ENCODE measurements around the gene SUGCT.

SUGCT gene

DNA sequence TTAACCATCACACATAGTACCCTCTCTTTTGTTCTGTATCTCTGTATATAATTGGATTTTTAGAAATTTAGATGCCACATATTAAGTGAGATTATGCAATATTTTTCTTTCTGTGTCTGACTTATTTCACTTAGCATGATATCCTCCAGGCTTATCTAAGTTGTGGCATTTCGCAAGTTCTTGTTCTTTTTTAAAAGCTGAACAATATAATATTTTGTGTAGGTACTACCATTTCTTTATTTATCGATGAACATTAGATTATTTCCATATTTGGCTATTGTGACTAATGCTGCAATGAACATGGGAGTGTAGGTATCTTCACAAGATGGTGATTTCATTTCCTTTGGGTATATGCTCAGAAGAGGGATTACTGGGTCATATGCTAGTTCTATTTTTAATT lies 295.0 kb downstream of the SUGCT start:
- Histone ChIP-seq H3K27ac (no peak overlapping the region), H3K9ac (ENCODE audit: insufficient read length) (no peak overlapping the region), H3K9me3 (ENCODE audit: low read depth, low read length) (no peaks in the 10 kb centered on the region), H3K36me3 (ENCODE audit: insufficient read depth, low read length) (no peaks in the 10 kb centered on the region), H3K4me3 (no peak overlapping the region)
- no peak for DNase-seq (ENCODE audit: low read depth, low spot score)
- TF ChIP-seq POLR2AphosphoS5 (IDR thresholded peaks at IDR 0.05; ENCODE audit: borderline replicate concordance, low read depth, low read length) (no peak), FOXP2 (optimal IDR thresholded peaks at IDR 0.05; ENCODE audit: control extremely low read depth, extremely low read length, insufficient read depth) (no peak), EZH2 (IDR thresholded peaks at IDR 0.05) (no peak)

DNA sequence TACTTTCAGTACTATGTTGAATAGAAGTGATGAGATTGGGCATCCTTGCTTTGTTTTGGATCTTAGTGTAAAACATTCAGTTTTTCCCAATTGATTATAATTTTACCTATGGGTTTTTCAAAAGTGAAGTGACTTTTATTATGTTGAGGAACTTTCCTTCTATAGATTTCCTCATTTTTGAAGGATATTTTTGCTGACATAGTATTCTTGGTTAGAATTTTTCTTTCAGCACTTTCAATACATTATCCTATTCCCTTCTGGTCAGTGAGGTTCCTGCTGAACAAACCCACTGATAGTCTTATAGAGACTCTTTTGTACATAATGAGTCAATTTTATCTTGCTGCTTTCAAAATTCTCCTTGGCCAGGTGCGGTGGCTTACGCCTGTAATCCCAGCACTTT lies 297.2 kb downstream of the SUGCT start:
- no peak for DNase-seq (ENCODE audit: low read depth, low spot score)
- Histone ChIP-seq H3K9ac (ENCODE audit: insufficient read length) (no peak overlapping the region), H3K4me3 (no peak overlapping the region), H3K27ac (no peak overlapping the region), H3K9me3 (ENCODE audit: low read depth, low read length) (no peaks in the 10 kb centered on the region), H3K36me3 (ENCODE audit: insufficient read depth, low read length) (no peaks in the 10 kb centered on the region)
- TF ChIP-seq FOXP2 (optimal IDR thresholded peaks at IDR 0.05; ENCODE audit: control extremely low read depth, extremely low read length, insufficient read depth) (no peak), POLR2AphosphoS5 (IDR thresholded peaks at IDR 0.05; ENCODE audit: borderline replicate concordance, low read depth, low read length) (no peak), EZH2 (IDR thresholded peaks at IDR 0.05) (no peak)

DNA sequence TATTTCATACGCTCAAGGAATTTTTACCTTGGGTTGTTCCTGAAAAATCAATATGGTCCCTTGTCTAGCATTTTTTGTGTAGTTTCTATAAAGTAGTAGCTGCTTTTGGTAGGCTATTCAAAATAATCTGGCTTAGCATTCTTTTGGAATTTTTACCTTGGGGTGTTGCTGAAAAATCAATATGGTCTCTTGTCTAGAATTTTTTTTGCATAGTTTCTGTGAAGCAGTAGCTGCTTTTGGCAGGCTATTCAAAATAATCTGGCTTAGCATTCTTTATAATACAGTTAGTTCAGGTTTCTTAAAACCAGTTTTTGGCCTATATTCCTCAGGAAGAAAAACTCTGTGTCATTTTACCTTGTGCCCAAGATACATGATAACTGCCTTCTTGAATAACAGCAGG lies 301.9 kb downstream of the SUGCT start:
- TF ChIP-seq EZH2 (IDR thresholded peaks at IDR 0.05) (no peak), POLR2AphosphoS5 (IDR thresholded peaks at IDR 0.05; ENCODE audit: borderline replicate concordance, low read depth, low read length) (no peak), FOXP2 (optimal IDR thresholded peaks at IDR 0.05; ENCODE audit: control extremely low read depth, extremely low read length, insufficient read depth) (no peak)

DNA sequence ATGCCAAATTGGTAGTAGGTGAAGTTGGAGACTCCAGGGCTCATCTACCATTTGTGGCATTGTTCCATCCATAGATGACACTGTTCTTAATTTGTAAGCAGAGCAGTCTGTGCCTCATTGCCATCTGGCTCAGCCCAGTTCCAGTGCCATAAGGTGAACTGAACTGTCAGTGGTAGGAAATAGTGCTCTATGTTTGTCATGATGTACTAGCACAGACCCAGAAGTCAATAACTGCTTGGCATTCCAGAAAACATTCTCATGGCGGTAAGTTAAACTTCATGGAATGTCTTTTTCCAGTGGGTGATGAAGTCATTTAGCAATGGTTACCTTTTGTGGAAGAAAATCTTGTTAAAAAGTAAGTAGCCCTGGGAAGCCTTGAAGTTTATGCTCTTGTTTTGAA lies 302.7 kb downstream of the SUGCT start:
- TF ChIP-seq POLR2AphosphoS5 (IDR thresholded peaks at IDR 0.05; ENCODE audit: borderline replicate concordance, low read depth, low read length): no peak
- TF ChIP-seq FOXP2 (optimal IDR thresholded peaks at IDR 0.05; ENCODE audit: control extremely low read depth, extremely low read length, insufficient read depth): no peak
- no peak for TF ChIP-seq EZH2 (IDR thresholded peaks at IDR 0.05)
- Histone ChIP-seq H3K9ac (ENCODE audit: insufficient read length) (no peak overlapping the region), H3K27ac (no peak overlapping the region), H3K9me3 (ENCODE audit: low read depth, low read length) (0 out of 2 replicates have a peak, but pooled peaks cover 4% of the 10 kb centered on the region), H3K36me3 (ENCODE audit: insufficient read depth, low read length) (no peaks in the 10 kb centered on the region), H3K4me3 (no peak overlapping the region)
- no peak for DNase-seq (ENCODE audit: low read depth, low spot score)

More for the DNA sequence above, 301.9 kb downstream of the SUGCT start:
- no peaks in the 10 kb centered on the region for H3K36me3 ChIP-seq (ENCODE audit: insufficient read depth, low read length)
- no peak overlapping the region for H3K27ac ChIP-seq
- H3K4me3 ChIP-seq: no peak overlapping the region
- H3K9me3 ChIP-seq (ENCODE audit: low read depth, low read length): 0 out of 2 replicates have a peak, but pooled peaks cover 4% of the 10 kb centered on the region
- no peak for DNase-seq (ENCODE audit: low read depth, low spot score)
- no peak overlapping the region for H3K9ac ChIP-seq (ENCODE audit: insufficient read length)

DNA sequence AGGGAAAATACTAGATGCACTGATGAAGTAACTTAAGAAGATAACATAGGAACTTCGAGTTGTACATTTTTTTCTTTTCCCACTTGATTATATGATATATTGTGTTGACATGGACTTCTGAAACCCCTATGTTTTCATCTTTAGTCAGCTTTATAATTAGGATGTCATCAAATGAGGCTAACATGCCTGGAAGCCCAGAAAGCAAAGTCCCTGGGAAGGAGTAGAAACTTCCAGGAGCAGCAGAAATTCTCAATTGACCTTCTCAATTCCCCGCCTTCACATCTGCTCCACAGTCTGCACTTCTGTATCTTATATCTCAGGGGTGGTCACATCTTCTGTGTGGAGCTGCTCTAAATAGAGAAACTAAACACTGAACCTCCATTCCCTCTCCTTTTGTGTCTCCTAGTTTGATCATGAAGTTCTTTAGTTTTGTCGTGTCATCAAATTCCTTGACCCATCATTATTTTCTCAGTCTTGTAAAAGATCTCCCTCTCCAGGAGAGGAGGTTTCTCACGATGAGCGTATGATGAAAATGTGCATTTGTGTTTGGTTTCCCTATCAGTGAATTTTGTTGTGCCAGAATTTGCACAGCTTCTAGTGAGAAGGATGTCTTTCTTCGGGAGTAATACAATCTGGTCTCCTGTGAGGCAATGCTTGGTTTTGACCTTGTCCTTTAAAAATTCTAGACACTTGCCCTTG lies 303.3 kb downstream of the SUGCT start:
- Histone ChIP-seq H3K9ac (ENCODE audit: insufficient read length) (no peak overlapping the region), H3K36me3 (ENCODE audit: insufficient read depth, low read length) (no peaks in the 10 kb centered on the region), H3K9me3 (ENCODE audit: low read depth, low read length) (0 out of 2 replicates have a peak, but pooled peaks cover 4% of the 10 kb centered on the region), H3K27ac (no peak overlapping the region), H3K4me3 (no peak overlapping the region)
- TF ChIP-seq POLR2AphosphoS5 (IDR thresholded peaks at IDR 0.05; ENCODE audit: borderline replicate concordance, low read depth, low read length) (no peak), FOXP2 (optimal IDR thresholded peaks at IDR 0.05; ENCODE audit: control extremely low read depth, extremely low read length, insufficient read depth) (no peak), EZH2 (IDR thresholded peaks at IDR 0.05) (no peak)
- no peak for DNase-seq (ENCODE audit: low read depth, low spot score)

DNA sequence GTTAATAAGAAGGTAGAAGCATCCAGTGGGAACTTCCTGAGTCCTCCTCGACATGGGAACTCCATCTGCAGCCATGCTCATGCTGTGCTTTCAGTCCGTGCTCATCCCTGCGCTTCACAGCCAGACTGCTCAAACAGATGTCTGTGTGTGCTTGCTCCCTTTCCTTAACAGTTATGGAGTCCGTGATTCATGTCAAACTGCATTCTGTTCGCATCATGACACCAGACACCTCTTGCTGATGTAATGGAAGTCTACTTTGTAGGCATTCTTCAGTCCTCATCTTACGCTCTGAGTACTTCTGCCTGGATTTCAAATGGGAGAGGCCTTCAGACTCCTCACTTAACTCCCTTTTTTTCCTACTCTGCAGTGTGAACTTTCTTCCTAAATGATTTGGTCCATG lies 304.9 kb downstream of the SUGCT start:
- TF ChIP-seq EZH2 (IDR thresholded peaks at IDR 0.05) (no peak), FOXP2 (optimal IDR thresholded peaks at IDR 0.05; ENCODE audit: control extremely low read depth, extremely low read length, insufficient read depth) (no peak), POLR2AphosphoS5 (IDR thresholded peaks at IDR 0.05; ENCODE audit: borderline replicate concordance, low read depth, low read length) (no peak)
- Histone ChIP-seq H3K4me3 (no peak overlapping the region), H3K9ac (ENCODE audit: insufficient read length) (no peak overlapping the region), H3K27ac (no peak overlapping the region), H3K36me3 (ENCODE audit: insufficient read depth, low read length) (no peaks in the 10 kb centered on the region), H3K9me3 (ENCODE audit: low read depth, low read length) (0 out of 2 replicates have a peak, but pooled peaks cover 4% of the 10 kb centered on the region)
- no peak for DNase-seq (ENCODE audit: low read depth, low spot score)

DNA sequence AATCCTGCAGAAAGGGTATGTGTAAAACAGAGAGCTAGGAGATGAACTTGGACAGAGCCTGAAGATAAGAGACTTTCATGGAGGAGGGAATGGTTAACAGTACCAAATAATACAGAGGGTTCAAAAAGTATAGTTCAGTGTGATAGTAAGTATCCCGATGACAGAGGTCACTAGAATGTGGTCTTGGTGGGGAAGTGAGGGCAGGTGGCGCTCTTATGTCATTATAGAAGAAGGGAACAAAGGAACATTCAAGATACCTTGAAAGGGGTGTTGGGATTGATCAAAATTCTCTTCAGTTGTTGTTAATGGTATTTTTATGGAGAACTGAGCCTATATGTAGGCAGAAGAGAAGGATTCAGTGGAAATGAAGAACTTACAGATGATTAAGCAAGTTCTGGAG lies 312.5 kb downstream of the SUGCT start:
- TF ChIP-seq POLR2AphosphoS5 (IDR thresholded peaks at IDR 0.05; ENCODE audit: borderline replicate concordance, low read depth, low read length): no peak
- no peak for TF ChIP-seq FOXP2 (optimal IDR thresholded peaks at IDR 0.05; ENCODE audit: control extremely low read depth, extremely low read length, insufficient read depth)
- TF ChIP-seq EZH2 (IDR thresholded peaks at IDR 0.05): no peak
- Histone ChIP-seq H3K9ac (ENCODE audit: insufficient read length) (no peak overlapping the region), H3K4me3 (no peak overlapping the region), H3K36me3 (ENCODE audit: insufficient read depth, low read length) (no peaks in the 10 kb centered on the region), H3K9me3 (ENCODE audit: low read depth, low read length) (no peaks in the 10 kb centered on the region), H3K27ac (no peak overlapping the region)
- DNase-seq (ENCODE audit: low read depth, low spot score): no peak

DNA sequence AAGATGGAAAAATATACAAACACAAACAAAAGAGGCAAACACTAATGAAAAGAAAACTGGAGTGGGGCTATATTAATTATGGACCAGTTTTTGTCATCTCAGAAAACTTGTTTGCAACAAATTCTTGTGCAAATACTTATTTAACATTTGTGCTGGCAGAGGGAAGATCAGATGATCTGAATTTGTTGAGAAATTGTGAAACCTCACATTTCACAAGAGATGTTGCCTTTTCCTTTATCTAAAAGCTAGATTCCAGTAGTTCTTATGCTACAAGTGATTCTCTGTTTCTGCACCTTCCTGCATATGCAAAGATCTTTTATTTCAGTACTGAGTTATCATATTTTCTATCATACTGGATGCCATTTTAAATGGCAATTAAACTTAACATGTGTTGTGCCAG lies 320.7 kb downstream of the SUGCT start:
- Histone ChIP-seq H3K4me3 (no peak overlapping the region), H3K27ac (no peak overlapping the region), H3K9ac (ENCODE audit: insufficient read length) (no peak overlapping the region), H3K36me3 (ENCODE audit: insufficient read depth, low read length) (no peaks in the 10 kb centered on the region), H3K9me3 (ENCODE audit: low read depth, low read length) (no peaks in the 10 kb centered on the region)
- DNase-seq (ENCODE audit: low read depth, low spot score): no peak
- TF ChIP-seq POLR2AphosphoS5 (IDR thresholded peaks at IDR 0.05; ENCODE audit: borderline replicate concordance, low read depth, low read length): no peak
- TF ChIP-seq EZH2 (IDR thresholded peaks at IDR 0.05): no peak
- no peak for TF ChIP-seq FOXP2 (optimal IDR thresholded peaks at IDR 0.05; ENCODE audit: control extremely low read depth, extremely low read length, insufficient read depth)

Data from SK-N-MC (cell line).